ENCODE data around the gene SOX30.

- TF ChIP-seq CTCF (conservative IDR thresholded peaks at IDR 0.05; ENCODE audit: low read length) = no peak
- no peak for TF ChIP-seq EZH2phosphoT487 (IDR thresholded peaks at IDR 0.05; ENCODE audit: borderline replicate concordance, low read depth, low read length)
These were observed 25.7 kb upstream of the SOX30 start for GRCh38 chr5:157677931-157678330.
